ENCODE results near the gene CRY2.
A peak's percentile ranks its signal among the peaks of the same experiment; 100 is the strongest.
"Not testable (repeated sequence)": the region's sequence is repeated elsewhere in the genome, so short reads cannot be mapped to it uniquely, and the experiment has no call there.

Gene CRY2

DNA sequence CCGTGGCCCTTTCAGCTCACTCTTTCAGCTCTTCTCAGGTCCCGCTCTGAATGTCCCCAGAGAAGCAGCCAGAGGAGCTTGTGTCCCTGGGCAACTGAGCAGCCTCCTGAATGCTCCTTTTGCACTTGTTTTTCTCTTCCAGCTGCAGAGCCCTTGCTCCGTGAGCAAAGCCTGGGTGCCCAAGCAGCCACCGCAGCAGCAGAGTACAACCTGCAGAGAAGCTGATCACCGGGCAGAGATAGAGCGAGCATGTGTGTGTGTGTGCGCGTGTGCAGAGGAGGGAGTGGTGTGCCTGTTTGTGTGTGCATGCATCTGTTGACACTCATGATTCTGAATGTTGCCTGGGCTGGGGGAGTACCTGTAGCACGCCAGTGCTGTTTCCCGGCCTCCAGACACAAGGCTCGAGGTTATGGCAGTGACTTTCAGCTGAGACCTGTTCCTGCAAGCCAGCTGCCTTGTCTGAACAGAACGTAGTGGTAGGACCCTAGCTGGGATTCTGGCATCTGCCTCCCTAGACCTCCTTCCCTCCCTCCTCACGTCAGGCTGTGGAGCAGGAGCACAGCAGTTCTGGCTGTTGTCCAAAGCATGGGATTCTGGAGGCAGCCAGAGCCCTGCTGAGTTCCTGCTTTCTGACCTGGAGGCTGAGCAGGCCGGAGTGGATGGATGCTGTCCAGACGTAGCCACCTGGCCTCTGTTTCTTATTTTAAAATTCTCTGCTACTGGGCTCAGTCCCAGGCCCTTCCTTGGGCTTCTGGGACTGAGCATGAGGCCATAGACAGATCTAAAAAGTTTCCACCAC lies 33.7 kb downstream of the CRY2 start:
- no peak for DNase-seq

DNA sequence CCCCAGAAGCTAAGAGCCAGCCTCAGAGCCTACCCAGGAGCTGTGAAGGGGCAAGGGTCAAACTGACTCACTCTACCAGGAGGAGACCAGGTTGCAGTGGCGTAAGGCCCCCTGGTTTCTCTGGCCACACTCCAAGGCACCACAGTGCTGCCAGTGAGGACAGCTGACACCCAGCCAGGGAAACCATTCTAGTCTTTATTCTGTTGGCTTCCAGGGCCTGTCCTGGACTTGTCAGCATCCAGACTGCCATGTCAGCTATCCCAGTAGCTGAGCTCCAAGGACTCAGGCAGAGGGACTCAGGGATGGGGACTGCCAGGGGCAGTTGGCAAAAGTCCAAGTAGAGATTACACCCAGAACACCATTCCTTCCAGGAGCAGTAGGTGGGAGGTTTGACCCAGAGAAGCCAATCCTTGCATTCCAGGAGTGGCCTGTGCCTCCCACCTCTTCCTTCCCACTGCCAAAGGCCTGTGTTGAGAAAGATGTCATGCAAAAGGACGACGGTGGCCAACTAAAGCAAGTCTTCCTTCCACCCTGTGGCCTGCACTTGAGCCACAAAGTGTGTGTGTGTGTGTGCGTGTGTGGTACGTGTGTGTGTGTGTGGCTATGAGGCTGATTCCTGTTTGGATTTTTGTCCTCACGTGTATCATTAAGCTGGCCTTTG lies 34.6 kb downstream of the CRY2 start:
- no peak for DNase-seq

DNA sequence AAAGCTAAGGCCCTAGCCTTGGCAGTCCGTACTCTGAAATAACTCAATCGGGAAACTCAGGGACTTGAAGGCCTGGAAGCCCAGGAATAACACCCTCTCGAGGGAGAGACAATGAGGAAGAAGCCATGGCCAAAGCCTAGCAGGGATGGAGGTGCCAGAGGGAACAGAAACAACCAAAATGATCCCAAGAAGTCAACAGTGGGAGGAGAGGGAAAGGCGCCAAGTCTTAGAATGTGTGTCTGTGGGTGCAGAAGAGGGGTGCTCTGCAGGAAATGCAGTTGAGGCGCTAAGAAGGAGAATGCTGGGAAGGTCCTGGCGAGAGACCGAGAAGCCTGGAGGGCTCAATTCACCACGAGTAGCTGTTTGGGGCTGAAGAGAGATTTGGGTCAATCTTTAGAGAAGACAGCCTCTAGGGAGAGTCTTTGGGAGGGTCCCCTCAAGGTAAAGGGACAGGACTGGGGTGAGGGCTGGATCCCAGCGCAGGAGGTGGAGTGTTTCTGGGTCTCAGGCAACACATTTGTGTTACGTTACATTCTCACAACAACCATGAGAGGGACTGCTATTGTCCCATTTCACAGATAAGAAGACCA lies 37.4 kb downstream of the CRY2 start:
- DNase-seq, result no peak

DNA sequence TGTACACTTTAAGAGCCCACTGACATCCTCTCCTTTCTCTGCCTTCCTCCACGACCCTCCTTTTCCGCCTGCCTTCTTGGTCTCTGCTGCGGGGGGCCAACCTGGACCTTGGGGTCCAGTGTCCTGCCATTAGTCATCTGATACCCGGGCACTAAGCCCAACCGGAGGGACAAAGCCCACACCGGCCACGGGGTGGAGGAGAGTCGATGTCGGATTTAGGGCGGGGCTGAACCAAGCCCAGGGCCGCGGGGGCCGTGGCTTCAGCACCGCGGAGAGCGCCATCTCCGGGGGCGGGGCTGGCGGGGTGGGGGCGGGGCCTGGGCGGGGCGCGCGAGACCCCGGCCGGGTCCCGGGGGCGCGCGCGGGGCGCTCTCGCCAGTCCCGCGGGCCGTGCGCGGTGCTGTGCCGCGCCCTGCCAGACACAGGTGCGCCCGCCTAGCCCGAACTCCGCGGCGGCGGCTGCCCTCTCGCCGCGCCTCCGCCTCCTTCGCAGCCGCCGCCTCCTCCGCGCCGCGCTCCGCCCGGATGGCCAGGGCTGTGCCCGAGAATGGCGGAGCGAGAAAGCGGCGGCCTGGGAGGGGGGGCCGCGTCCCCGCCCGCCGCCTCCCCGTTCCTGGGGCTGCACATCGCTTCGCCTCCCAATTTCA lies 38.1 kb downstream of the CRY2 start, which contains the start of gene MAPK8IP1:
MAPK8IP1 (plus strand) TSS at position 378 of the 647 bp plus-strand sequence; CDS start at position 548, 170 bp downstream.
- peak; percentile 29 to 72 for DNase-seq

DNA sequence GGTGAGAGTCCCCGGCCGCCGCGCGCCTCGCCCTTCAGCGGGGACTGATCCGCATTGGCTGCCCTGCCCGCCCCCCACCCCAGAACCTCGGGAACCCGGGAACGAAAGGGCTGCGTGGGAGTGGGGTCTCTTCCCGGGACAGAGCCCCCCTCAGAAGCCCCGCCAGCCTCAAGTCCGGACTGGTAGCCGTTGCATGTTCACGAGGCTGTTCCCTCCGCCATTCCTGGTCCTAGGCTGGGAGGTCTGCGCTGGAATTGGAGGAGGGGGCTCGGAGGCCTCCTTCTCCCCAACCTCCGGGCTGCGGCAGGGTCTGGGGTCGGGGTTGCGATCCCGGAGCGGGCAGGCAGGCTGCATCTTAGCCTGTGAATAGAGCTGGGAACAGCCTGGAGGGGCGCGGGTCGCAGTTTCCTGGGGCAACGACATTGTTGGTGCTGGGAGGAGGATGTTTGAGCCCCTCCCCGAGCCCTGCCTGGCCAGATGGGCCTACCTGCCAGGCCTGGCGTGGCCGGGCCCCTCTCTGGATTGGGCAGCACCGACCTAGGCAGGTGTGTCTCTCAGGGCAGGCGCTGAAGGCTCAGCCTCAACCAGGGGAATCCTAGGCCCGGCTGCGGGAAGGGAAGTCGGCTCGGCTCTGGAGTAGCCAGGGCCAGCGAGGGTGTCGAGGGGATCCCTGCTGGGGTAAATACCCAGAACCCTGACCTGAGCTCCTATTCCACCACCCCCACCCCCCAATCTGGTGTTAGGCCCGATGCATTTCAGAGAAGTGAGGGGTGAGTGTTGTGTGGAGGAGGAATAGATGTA lies 38.8 kb downstream of the CRY2 start:
- DNase-seq, result no peak

DNA sequence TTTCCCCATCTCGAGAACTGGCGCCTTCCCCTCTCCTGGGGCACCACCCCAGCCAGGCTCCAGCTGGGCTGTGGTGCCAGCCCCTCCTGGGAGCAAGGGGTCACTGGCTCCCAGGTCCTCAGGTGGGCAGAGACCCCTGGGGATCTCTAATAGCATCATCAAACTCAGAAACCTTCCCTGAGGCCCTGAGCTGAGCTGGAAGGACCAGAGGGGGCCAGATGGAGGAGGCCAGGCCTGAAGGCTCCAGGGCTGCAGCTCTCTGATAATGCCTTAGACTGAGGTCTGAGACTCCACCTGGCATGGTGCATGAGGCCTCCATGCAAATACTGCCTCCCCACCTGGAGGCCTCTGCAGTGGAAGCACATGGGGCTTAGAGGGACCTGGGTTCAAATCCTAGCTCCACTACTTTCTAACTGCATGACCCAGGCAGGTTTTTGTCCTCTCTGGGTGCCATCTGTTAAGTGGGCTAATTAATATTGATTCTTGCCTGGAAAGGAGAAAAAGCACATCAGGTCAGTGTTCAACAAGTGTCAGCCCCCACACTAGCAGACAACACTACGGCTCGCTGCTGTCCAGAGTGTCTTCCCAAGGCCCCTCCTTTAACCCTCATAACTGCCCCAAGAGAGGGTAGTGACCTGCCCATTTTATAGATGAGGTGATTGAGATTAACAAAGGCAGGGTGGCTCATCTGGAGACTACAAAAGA lies 39.7 kb downstream of the CRY2 start:
- DNase-seq, result no peak

DNA sequence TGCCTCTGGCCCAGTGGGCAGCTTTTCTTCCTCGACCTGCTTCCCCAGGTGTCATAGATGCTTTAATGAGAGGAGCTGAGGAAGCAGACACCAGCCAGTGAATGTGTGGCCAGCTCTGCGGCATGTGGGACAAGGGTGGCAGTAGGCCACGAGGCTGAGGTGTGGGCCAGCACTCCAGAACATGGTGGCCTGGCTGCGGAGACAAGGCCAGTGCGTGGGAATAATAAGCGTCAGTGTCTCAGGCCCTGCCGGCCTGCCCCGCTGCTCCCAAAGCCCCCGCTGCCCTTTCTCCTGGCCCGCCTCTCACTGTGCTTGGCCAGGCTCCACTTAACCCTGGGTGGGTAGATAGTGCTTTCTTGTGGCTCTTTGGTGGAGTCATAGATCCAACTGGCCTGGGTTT lies 40.3 kb downstream of the CRY2 start:
- no peak for DNase-seq

DNA sequence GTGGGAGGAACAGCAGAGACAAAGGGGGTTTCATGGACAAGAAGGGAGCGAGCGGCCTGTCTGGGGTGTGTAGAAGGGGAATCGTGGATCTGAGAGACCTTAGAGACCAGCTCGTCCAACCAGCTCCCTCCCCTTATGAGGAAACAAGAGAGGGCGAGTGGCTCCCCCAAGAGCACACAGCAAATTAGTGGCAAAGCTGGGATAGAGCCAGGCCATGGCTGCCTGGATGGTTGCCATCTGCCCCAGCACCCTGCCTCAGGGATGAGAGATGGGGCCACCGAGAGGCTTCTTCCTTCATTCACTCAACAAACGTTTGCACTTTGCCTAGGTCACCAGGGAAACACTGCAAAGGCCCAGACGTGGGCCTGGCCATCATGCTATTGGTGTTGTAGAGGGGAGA lies 42.3 kb downstream of the CRY2 start:
- no peak for DNase-seq

DNA sequence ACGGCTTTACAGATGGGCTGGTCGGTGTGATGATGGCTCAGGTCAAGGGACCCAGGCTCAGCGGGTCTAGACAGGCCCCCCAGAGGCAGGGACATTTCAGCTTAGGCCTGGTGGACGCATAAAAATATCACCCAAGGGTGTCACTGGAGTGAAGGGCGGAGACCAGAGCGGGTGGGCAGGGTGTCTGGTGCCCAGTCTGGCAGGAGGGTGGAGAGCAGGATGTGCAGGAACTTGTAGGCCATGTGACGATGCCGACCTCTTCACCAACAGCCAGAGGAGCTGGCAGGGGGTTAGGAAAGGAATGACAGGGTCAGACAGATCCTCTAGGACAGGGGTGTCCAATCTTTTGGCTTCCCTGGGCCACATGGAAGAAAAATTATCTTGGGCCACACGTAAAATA lies 42.7 kb downstream of the CRY2 start:
- DNase-seq, result no peak

DNA sequence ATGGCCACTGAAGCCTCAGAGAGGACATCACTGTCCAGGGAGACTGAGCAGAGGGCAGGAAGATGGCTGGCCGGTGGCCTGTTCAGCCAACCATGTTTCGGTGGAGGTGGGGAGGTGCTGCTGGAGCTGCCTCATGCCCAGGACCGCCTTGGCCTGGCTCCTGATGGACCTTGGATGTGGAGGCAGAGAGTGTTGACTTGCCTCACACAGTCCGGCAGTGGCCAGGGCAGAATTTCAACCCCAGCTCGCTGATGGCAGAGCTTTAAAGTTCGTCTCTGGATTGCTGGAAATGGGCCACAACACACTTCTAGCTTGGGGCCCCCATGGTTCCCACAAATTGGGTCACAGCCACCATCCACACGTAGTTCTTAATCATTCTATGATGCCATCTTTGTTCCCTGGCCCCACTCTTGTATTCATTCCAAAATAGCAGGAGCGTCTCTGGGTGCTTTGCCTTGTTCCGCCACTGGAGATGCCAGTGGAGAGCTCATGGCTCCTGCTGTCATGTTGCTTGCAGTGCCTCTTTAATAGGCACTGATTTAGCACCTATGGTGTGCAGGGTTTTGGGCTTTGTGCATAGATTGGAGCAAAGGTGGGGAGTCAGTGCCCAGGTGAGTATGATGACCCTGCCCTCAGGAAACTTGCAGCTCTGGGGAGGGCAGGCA lies 43.7 kb downstream of the CRY2 start:
- no peak for DNase-seq

DNA sequence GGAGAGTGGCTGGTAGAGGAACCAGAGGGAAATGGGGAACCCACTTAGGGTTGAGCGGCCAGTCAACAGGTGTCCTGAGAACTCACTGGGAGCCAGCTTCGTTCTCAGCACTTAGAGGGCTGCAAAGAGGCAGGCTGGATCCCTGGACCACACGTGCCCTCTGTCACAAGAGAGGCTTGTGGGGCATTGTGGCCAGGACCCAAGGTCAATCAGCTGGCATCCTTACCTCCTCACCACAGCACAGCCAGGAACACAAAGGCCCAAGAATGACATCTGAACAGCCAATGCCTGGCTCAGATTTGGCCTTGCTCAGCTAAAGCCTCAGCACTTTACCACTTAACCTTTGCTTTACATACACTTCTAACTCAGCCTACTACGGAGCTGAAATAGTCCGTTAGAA lies 45.6 kb downstream of the CRY2 start:
- DNase-seq, result no peak

DNA sequence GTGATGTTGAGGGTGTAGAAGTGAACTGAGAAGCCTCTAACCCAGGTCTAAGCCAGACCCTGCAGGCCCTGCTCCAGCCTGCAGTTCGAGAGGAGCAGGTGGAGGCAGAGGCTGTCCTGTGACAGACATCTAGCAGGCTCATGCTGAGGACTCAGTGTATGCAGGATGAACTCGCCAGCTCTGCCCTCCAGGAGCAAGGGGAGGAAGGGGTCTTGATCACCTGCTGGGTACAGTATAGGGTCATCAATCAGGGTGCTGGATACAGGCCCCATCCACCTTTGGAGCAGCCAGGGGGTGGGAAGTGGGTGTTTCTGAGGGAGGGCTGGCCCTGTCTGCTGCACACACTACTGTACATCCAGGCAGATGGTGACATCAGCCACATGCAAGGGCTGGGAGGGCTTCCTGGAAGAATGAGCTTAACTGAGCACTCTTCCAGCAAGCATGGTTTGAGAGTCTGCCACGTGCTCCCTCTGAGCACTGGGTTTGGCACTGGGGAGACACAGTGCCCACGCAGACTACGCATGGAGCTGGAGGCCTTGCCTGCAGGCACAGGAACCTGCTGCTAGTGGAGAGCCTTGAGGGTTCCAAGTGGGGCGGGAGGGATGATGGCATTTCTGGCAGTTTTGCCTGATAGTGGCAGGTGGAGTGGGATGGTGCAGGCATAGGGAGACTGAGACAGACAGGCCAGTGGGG lies 47.4 kb downstream of the CRY2 start:
- DNase-seq, result no peak

DNA sequence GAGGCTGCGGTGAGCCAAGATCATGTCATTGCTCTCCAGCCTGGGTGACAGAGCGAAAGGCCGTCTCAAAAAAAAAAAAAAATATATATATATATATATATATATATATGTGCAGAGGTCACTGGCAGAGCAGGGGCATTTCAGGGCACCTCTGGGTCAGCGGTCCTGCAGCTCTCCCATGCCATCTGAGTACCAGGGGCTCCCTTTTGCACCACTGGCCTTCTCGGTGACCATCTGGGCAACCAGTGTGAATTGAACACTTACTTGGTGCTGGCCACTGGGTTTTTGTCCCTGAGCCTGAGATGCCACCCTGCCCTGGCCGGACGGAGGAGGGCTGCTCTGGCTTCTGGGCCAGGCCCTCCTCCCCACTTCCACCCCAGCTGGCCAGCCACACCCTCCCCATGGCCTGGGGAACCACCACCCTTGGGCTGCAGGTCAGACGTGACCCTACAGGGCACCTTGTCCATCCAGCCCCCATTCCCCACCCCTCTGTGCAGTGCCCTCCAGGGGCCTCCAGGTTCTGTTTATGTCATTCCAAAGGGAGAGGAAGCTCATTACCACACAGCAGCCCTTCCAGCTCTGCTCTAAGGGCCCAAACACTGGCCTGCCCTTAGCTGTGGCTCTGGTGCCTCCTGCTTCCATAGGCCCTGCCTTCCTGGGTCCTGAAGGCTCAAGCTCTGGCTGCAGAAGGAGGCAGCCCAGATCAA lies 48.4 kb downstream of the CRY2 start:
- DNase-seq, result no peak

DNA sequence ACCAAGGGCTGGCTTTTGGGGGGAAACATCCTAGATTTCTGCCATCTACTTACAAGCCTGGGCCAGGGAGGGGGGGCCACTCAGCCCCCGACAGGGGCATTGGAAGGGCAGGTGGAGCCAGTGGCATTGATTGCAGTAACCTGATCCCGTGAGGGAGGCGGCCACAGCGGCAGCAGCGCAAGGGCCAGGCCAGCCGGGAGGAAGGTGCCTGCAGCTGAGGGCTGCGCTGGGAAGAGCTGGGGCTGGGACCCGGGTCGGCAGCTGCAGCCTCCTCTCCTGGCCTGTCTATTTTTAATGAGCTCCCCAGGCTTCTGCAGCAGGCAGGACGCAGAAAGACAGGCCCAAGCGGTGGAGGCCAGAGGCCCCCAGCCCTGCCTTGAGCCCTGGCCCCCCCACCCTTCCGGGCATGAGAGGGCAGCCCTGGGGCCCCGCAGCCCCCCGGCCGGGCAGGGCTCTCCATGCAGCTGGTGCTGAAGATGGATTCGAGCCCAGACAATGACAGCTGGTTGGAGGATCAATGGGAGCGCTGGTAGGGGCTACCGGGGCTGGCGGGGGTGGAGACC lies 49.2 kb downstream of the CRY2 start:
- no peak for DNase-seq

DNA sequence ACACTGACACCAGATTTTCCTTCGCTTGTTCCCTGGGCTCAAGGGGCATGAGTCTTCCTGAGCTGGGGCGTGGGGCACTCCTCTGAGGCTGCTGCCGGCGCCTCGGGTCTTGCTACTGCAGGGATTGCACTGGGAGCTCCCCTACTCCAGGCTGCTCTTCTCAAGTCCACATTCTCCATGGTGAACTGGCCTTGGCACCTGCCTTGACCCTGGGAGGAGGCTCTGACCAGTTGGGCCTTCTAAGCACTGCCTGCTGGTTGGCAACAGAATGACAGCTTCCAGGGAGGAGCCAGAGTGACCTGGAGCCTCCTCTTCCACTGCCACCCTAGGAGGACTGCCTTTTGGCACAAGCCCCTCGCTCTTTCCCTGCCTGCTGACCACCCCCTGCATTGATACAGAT lies 50.3 kb downstream of the CRY2 start:
- no peak for DNase-seq

DNA sequence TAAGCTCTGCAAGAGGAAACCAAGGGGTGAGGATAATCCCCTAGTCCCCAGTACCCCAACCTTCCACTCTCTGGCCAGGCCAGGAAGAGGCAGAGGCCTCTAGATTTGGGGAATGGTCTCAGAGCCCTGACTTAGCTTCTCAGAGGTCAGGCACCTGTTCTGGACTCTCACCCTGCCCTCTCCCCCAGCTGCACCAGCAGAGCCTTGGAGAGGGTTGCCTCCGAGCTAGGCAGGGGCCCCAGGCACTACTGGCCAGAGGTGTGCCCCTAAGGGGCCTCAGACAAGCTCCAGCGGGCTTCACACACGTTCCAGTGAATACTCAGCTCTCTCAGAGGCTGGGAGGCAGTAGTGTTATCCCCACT lies 51.8 kb downstream of the CRY2 start:
- no peak for DNase-seq

DNA sequence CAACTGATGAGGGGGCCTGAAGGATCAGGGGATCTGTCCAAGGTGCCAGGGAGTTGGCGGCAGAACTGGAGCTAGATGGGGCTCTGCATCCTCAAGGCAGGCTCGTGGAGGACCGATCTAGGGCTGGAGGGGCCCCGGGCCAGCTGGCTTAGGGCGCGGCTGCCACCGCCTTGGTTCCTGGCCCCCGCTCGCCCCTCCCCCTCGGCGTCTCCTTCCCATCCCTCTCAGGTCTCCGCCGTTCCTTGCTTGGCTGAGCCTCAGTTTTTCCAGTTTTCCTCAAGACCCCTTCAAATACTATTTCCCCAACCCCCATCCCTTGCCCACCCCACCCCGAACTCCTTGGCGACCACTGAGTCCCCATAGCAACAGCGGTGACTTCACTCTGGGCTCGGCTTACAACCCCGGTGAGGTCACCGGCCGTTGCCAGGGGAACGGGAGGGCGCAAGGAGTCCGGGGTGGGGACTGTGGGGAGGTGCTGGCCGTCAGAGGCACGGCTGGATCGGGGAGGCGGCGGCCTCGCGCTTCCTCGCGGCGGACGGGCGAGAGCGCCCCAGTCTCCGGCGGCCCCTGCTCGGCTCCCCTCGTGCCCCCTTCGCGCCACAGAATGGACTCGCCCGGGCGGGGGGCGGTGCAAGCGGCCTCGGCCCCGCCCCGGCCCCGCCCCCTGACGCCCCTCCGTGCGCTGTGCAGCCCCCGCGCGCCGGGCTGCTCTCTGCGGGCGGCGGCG lies 52.3 kb downstream of the CRY2 start:
- peak; percentile 72 to 78 for DNase-seq

DNA sequence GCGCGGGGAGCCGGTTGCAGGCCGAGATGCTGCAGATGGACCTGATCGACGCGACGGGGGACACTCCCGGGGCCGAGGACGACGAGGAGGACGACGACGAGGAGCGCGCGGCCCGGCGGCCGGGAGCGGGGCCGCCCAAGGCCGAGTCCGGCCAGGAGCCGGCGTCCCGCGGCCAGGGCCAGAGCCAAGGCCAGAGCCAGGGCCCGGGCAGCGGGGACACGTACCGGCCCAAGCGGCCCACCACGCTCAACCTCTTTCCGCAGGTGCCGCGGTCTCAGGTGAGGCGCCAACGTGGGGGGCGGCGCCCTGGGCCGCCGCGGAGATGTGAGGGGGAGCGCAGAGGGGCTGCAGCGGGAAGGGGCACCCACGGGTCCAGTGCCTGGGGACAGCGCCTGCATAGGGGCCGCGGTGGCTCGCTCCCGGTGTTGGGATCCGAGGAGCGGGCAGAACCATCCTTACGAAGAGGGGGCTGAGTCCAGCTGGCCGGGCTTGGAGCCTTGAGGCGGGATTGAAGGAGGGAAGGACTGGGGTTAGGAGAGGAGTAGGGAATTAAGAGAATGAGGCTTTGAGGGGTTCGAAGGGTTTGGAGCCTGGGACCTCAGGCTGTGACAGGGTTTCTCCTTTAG lies 53.0 kb downstream of the CRY2 start:
- DNase-seq, result not testable (repeated sequence)
